GM19023 (cell line): ENCODE results near the gene EEF2K.

Experiments used
- ATAC-seq: cut with Tn5 transposase; IDR thresholded peaks from one replicate; pipeline ENCODE4 v1.9.1; 2021; ENCODE audit warnings: mild to moderate bottlenecking, moderate library complexity; ENCODE audit not compliant: unreplicated experiment

Gene EEF2K

GRCh38 chr16:22328081-22328725 lies 122.1 kb downstream of the EEF2K start:
- ATAC-seq: no peak

- ATAC-seq: no peak
These were observed 123.2 kb downstream of the EEF2K start for GRCh38 chr16:22329199-22329695.

- ATAC-seq: no peak
These were observed 124.2 kb downstream of the EEF2K start for GRCh38 chr16:22330326-22330725.

DNA sequence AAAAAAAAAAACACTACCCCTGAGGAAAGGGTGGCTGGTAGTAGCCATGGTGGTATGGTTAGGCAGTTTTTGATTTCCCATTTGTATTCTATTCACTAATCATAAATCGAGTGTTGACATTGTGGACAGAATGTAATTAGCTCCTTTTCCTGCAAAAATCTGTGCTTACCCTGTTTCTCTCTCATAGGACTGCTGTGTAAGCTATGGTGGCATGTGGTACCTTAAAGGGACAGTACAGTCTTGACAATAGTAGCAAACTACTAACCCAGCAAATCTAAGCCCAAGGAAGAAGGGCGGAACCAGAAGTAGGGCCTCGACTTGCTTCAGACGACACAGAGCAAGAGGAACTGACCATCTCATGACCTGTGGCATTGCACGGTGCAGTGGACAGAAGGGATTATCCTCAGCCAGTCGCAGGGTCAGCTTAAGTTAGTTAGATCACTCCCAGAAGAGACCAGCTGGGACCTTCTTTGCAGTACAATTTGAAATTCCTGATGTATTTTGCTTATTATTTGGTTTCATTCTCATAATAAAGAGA lies 127.4 kb downstream of the EEF2K start:
- no peak for ATAC-seq

- no peak for ATAC-seq
These were observed 129.7 kb downstream of the EEF2K start for GRCh38 chr16:22335668-22336246.

- ATAC-seq: no peak
These were observed 130.5 kb downstream of the EEF2K start for GRCh38 chr16:22336581-22336980.

- no peak for ATAC-seq
These were observed 131.0 kb downstream of the EEF2K start for GRCh38 chr16:22337045-22337444.

DNA sequence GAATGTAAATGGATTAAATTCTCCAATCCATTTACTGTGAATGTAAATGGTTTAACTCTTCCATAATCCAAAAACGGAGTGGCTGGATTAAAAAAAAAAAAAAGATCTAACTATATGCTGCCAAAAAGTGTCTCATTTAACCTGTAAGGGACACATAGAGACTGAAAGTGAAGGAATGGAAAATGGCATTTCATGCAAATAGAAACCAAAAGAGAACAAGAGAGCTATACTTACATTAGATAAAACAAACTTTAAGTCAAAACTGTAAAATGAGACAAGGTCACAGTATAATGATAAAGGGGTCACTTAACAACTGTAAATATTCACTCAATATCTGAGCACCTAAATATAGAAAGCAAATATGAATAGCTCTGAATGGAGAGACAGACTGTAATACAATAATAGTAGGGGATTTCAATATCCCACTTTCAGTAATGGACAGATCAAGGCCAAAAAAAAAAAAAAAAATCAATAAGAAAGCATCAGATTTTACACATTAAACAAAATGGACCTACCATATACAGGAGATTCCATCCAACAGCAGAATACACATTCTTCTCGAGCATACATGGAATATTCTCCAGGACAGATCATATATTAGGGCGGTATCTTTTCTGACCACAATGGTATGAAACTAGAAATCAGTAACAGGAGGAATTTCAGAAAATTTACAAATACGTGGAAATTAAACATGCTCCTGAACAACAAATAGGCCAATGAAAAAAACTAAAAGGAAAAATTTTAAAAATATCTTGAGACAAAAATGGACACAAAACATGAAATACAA lies 132.0 kb downstream of the EEF2K start:
- no peak for ATAC-seq
